H1 (cell line): ENCODE measurements around the gene TEAD2. TPM values are rescaled to one million over a fixed set of nuclear protein-coding genes. Genes with fewer than 3 reads are reported as not detected.

Source experiments
- CBX8 ChIP-seq: fragments of 300-800, 300-1000 bp; sonication (generic); IDR thresholded peaks from 2 replicates; pipeline ENCODE4 v1.7.1; 2016; ENCODE audit warnings: low read depth, low read length, borderline replicate concordance
- RFX5 ChIP-seq: IDR thresholded peaks from 2 replicates; pipeline ENCODE4 v1.6.1; 2011; ENCODE audit warnings: low read depth, low read length, improper control_type of control experiment, borderline replicate concordance
- RXRA ChIP-seq: IDR thresholded peaks from 2 replicates; pipeline ENCODE4 v1.6.1; 2011; ENCODE audit warnings: low read depth, mild to moderate bottlenecking, low read length, moderate library complexity; ENCODE audit not compliant: insufficient read depth
- polyA plus RNA-seq, 7 experiments: library from polyadenylated mRNA; depleted of rRNA in 3 of 7; stranded (reverse) in 5 of 7; unstranded in 2 of 7; fragments of >200 nt in 5 of 7; fragments of 200-250 nt in 2 of 7; gene quantifications; 1 replicate in 5 of 7; 2 replicates in 1 of 7; 4 replicates in 1 of 7; pipeline versions ENCODE4 v1.2.1 to v1.2.3, GENCODE V29; 2011 to 2013; ENCODE audit warnings: missing spikeins in 2 of 7, mixed read lengths in 2 of 7
- total RNA-seq: library from RNA; stranded (reverse); fragmentation: NEBNext Ultra II Directional; extraction: Animal tissue kit (Norgen Biotek cat#: 25700); gene quantifications from 2 replicates; pipeline ENCODE4 v1.2.1, GENCODE V29; 2021
- TF ChIP-seq, protein P1 (sequence below): fragments of 300-600 bp; sonication (generic); IDR thresholded peaks from 2 replicates; pipeline ENCODE4 v1.7.1; 2012; ENCODE audit warnings: low read length, moderate library complexity, mild to moderate bottlenecking, inconsistent platforms; ENCODE audit not compliant: insufficient replicate concordance

TEAD2 gene
- total and polyA plus RNA-seq, 2 of the 8 experiments (the other 6 are each of a cell fraction or from before 2014, with no cell fraction given), result 87.6 to 146 TPM

- TF ChIP-seq, protein P1, sequence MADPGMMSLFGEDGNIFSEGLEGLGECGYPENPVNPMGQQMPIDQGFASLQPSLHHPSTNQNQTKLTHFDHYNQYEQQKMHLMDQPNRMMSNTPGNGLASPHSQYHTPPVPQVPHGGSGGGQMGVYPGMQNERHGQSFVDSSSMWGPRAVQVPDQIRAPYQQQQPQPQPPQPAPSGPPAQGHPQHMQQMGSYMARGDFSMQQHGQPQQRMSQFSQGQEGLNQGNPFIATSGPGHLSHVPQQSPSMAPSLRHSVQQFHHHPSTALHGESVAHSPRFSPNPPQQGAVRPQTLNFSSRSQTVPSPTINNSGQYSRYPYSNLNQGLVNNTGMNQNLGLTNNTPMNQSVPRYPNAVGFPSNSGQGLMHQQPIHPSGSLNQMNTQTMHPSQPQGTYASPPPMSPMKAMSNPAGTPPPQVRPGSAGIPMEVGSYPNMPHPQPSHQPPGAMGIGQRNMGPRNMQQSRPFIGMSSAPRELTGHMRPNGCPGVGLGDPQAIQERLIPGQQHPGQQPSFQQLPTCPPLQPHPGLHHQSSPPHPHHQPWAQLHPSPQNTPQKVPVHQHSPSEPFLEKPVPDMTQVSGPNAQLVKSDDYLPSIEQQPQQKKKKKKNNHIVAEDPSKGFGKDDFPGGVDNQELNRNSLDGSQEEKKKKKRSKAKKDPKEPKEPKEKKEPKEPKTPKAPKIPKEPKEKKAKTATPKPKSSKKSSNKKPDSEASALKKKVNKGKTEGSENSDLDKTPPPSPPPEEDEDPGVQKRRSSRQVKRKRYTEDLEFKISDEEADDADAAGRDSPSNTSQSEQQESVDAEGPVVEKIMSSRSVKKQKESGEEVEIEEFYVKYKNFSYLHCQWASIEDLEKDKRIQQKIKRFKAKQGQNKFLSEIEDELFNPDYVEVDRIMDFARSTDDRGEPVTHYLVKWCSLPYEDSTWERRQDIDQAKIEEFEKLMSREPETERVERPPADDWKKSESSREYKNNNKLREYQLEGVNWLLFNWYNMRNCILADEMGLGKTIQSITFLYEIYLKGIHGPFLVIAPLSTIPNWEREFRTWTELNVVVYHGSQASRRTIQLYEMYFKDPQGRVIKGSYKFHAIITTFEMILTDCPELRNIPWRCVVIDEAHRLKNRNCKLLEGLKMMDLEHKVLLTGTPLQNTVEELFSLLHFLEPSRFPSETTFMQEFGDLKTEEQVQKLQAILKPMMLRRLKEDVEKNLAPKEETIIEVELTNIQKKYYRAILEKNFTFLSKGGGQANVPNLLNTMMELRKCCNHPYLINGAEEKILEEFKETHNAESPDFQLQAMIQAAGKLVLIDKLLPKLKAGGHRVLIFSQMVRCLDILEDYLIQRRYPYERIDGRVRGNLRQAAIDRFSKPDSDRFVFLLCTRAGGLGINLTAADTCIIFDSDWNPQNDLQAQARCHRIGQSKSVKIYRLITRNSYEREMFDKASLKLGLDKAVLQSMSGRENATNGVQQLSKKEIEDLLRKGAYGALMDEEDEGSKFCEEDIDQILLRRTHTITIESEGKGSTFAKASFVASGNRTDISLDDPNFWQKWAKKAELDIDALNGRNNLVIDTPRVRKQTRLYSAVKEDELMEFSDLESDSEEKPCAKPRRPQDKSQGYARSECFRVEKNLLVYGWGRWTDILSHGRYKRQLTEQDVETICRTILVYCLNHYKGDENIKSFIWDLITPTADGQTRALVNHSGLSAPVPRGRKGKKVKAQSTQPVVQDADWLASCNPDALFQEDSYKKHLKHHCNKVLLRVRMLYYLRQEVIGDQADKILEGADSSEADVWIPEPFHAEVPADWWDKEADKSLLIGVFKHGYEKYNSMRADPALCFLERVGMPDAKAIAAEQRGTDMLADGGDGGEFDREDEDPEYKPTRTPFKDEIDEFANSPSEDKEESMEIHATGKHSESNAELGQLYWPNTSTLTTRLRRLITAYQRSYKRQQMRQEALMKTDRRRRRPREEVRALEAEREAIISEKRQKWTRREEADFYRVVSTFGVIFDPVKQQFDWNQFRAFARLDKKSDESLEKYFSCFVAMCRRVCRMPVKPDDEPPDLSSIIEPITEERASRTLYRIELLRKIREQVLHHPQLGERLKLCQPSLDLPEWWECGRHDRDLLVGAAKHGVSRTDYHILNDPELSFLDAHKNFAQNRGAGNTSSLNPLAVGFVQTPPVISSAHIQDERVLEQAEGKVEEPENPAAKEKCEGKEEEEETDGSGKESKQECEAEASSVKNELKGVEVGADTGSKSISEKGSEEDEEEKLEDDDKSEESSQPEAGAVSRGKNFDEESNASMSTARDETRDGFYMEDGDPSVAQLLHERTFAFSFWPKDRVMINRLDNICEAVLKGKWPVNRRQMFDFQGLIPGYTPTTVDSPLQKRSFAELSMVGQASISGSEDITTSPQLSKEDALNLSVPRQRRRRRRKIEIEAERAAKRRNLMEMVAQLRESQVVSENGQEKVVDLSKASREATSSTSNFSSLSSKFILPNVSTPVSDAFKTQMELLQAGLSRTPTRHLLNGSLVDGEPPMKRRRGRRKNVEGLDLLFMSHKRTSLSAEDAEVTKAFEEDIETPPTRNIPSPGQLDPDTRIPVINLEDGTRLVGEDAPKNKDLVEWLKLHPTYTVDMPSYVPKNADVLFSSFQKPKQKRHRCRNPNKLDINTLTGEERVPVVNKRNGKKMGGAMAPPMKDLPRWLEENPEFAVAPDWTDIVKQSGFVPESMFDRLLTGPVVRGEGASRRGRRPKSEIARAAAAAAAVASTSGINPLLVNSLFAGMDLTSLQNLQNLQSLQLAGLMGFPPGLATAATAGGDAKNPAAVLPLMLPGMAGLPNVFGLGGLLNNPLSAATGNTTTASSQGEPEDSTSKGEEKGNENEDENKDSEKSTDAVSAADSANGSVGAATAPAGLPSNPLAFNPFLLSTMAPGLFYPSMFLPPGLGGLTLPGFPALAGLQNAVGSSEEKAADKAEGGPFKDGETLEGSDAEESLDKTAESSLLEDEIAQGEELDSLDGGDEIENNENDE, result no peak
- TF ChIP-seq RFX5, result no peak
- no peak for TF ChIP-seq CBX8
- no peak for TF ChIP-seq RXRA
Measured at GRCh38 chr19:49362929-49363267, 682 bp upstream of the TEAD2 start (continued).
